PFSK-1 (cell line): ENCODE results near the gene N4BP2L2.

Experiments
- POLR2AphosphoS5 ChIP-seq: IDR thresholded peaks from 2 replicates; pipeline ENCODE4 v1.6.1; 2012; ENCODE audit warnings: low read depth, mild to moderate bottlenecking, control low read depth, low read length, moderate library complexity
- TAF1 ChIP-seq: IDR thresholded peaks from 2 replicates; pipeline ENCODE4 v1.6.1; 2012; ENCODE audit warnings: low read length, control low read depth, borderline replicate concordance; ENCODE audit not compliant: insufficient read depth
- TF ChIP-seq, protein P1 (sequence below), 2 experiments: IDR thresholded peaks; 2 replicates each; pipeline versions ENCODE4 v1.6.1 to v1.8.0; 2011 to 2012; ENCODE audit warnings: low read depth in 2 of 2, low read length in 2 of 2, control low read depth in 1 of 2, inconsistent platforms in 1 of 2, mild to moderate bottlenecking in 1 of 2, moderate library complexity in 1 of 2; ENCODE audit not compliant: insufficient read depth in 1 of 2

DNA sequence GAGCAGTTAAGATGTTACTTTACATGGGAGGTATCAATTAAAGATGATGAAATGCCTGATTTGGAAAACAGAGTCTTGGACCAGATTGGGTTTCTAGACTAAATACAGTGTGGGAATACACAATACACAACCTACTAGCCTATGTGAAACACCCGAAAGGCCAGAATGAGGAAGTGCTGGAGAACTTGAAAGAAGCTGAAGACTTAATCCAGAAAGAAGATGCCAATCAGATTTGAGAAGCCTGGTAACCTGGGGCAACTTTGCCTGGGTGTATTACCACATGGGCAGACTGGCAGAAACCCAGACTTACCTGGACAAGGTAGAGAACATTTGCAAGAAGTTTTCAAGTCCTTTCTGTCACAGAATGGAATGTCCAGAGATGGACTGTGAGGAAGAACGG lies 153.9 kb downstream of the N4BP2L2 start:
- no peak for TF ChIP-seq POLR2AphosphoS5
- TF ChIP-seq, protein P1, sequence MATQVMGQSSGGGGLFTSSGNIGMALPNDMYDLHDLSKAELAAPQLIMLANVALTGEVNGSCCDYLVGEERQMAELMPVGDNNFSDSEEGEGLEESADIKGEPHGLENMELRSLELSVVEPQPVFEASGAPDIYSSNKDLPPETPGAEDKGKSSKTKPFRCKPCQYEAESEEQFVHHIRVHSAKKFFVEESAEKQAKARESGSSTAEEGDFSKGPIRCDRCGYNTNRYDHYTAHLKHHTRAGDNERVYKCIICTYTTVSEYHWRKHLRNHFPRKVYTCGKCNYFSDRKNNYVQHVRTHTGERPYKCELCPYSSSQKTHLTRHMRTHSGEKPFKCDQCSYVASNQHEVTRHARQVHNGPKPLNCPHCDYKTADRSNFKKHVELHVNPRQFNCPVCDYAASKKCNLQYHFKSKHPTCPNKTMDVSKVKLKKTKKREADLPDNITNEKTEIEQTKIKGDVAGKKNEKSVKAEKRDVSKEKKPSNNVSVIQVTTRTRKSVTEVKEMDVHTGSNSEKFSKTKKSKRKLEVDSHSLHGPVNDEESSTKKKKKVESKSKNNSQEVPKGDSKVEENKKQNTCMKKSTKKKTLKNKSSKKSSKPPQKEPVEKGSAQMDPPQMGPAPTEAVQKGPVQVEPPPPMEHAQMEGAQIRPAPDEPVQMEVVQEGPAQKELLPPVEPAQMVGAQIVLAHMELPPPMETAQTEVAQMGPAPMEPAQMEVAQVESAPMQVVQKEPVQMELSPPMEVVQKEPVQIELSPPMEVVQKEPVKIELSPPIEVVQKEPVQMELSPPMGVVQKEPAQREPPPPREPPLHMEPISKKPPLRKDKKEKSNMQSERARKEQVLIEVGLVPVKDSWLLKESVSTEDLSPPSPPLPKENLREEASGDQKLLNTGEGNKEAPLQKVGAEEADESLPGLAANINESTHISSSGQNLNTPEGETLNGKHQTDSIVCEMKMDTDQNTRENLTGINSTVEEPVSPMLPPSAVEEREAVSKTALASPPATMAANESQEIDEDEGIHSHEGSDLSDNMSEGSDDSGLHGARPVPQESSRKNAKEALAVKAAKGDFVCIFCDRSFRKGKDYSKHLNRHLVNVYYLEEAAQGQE (IDR thresholded peaks at IDR 0.05; ENCODE audit: insufficient read depth in 1 of 2, low read depth in 2 of 2, low read length in 2 of 2), result no peak
- no peak for TF ChIP-seq TAF1
